Stimulated activated naive CD4-positive, alpha-beta T cell (primary cell): ENCODE measurements around the gene THRSP.
"Not testable (repeated sequence)": the region's sequence is repeated elsewhere in the genome, so short reads cannot be mapped to it uniquely, and the experiment has no call there.

Source experiments
- DNase-seq, 6 experiments: peaks; one replicate each; lab custom pipeline; 2025; lab: John Stamatoyannopoulos, UW

The THRSP gene

DNA sequence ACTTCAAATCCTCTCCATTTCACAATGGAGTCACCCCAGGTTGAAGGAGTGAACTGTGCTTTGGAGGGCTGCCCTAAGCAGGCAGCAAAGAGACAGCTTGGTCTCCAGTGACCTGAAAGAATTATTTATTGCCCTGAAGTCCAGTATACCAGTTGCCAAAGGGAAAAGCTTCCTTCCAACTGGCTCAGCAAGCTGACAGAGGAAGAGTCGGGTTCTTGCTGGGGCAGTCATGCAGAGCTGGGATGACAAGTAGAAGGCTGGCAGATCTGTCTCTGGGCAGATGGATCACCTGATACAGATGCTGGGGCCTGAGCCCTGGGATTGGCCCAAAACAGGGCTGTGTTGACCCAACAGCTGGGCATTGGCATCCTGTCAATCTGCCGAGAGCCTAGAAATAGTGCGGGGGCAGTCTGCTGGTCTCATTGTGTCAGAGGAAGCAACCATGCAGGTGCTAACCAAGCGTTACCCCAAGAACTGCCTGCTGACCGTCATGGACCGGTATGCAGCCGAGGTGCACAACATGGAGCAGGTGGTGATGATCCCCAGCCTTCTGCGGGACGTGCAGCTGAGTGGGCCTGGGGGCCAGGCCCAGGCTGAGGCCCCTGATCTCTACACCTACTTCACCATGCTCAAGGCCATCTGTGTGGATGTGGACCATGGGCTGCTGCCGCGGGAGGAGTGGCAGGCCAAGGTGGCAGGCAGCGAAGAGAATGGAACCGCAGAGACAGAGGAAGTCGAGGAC, at the start of gene THRSP:
Gene THRSP (plus strand): TSS at position 422 of the 742 bp plus-strand sequence. CDS start 21 bp downstream, at position 443.
- no peak for DNase-seq

DNA sequence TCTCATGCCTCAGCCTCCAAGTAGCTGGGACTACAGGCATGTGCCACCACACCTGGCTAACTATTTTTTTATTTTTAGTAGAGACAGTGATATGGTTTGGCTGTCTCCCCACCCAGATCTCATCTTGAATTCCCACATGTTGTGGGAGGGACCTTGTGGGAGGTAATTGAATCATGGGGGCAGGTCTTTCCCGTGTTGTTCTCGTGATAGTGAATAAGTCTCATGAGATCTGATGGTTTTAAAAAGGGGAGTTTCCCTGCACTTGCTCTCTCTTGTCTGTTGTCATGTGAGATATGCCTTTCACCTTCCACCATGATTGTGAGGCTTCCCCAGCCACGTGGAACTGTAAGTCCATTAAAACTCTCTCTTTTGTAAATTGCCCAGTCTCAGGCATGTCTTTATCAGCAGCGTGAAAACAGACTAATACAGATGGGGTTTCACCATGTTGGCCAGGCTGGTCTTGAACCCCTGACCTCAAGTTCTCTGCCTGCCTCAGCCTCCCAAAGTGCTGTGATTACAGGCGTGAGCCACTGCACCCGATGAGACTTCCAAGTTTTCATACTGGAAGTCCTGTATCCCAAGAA, 48.6 kb upstream of the THRSP start:
- DNase-seq, result not testable (repeated sequence)

GRCh38 chr11:78015878-78016277, 47.8 kb upstream of the THRSP start:
- no peak for DNase-seq

GRCh38 chr11:78019808-78020207, 43.9 kb upstream of the THRSP start:
- DNase-seq, result no peak

DNA sequence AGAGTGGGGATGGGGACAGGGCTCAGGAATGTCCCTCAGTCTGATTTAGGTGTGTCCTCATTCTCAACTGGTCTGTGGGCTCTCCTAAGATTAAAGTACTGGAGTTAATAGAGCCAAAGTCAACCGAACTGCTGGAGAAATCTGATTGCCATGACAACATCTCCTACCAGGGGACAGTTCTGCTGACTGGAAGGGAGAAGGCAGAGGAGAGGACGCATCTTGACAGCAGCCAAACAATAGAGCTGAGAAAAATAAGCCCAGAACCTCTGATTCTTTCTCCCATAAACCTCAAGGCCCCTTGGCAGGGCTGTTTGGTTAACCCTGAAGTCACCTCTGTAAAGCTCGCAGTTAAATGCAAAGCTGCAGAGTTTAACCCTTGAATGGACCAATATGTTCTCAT, 43.4 kb upstream of the THRSP start:
- no peak for DNase-seq

DNA sequence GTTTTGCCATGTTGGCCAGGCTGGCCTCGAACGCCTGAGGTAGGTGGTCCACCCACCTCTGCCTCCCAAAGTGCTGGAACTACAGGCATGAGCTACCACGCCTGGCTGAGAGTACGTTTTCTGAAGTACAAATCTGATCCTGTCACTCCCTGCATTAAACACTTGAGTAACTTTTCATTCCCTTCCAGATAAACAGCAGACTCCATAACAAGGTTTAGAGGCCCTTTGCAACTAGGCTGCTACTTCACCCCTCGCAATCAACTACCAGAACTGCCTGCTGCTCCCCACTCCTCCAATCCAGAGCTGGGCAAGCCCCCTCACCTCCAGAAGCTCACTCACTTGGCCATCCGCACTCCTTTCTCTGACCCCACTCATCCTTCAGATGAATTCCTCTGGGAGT, 42.0 kb upstream of the THRSP start:
- no peak for DNase-seq

GRCh38 chr11:78022397-78023396, 41.0 kb upstream of the THRSP start, which contains the start of gene KCTD14:
Gene KCTD14, minus strand, starts transcription at chr11:78023276. Its CDS starts 27 bp downstream, at chr11:78023249.
- DNase-seq, result no peak

GRCh38 chr11:78023426-78023825, 40.2 kb upstream of the THRSP start:
- no peak for DNase-seq

DNA sequence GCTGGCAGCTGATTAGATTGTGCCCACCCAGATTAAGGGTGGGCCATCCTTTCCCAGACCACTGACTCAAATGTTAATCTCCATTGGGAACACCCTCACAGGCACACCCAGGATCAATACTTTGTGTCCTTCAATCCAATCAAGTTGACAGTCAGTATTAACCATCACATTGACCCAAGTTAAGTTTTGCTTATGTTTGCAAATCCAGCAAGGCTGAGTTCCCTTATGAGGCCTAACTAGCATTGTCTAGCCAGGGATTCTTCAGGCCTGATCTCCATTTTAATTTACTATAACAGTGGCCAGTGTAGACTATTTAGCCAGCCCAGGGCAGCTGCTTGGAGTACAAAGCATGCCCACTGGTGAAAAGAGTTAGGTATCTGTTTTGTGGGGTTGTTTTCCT, 38.3 kb upstream of the THRSP start:
- no peak for DNase-seq

- DNase-seq, result no peak
Observed at GRCh38 chr11:78027759-78028158, 35.9 kb upstream of the THRSP start.

DNA sequence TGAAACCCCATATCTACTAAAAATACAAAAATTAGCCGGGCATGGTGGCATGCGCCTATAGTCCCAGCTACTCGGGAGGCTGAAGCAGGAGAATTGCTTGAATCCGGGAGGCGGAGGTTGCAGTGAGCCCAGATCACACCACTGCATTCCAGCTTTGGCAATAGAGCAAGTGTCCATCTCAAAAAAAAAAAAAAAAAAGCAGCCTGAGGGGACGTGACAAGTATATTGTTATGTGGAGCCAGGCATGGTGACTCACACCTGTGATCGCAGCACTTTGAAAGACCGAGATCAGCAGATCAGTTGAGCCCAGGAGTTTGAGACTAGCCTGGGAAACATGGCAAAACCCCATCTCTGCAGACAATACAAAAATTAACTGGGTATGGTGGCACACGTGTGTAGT, 35.2 kb upstream of the THRSP start:
- DNase-seq, result not testable (repeated sequence)

- DNase-seq, result no peak
Observed at GRCh38 chr11:78030429-78031325, 33.0 kb upstream of the THRSP start.

GRCh38 chr11:78031629-78032028, 32.0 kb upstream of the THRSP start:
- DNase-seq, result no peak

GRCh38 chr11:78032090-78032489, 31.6 kb upstream of the THRSP start:
- DNase-seq, result no peak

DNA sequence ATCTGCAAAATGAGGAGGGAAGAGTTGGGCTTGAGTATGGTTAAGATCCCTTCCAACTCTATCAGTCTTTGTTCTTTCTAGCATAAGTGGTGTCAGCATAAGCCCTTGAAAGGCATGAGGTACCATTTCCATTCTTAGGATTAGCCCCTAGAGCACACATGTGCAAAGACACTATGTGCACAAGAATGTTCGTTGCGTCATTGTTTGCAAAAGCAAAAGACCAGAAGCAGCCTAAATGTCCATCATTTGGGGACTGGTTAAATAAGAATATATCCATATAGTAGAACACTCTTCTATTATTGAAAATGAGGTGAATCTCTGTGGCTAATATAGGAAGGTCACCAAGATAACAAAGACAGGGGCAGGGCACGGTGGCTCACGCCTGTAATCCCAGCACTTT, 30.6 kb upstream of the THRSP start:
- DNase-seq, result no peak

GRCh38 chr11:78034623-78035022, 29.0 kb upstream of the THRSP start:
- DNase-seq, result no peak

DNA sequence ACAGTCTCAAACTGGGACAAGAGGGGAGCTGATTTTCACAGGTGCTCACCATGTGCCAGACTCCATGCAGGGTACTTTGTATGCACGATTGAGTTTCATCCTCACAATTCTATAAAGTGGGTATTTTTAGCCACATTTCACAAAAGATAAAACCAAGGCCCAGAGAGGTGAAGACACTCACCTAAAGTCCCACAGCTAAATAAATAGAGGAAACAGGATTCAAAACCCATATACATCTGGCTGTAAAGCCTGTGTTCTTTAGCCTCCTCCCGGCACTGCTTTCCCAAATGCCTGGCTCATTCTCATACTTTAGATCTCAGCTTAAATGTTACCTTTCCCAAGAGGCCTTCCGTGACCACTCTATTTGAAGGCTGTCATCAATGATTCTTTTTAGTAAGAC, 27.3 kb upstream of the THRSP start:
- DNase-seq, result no peak

DNA sequence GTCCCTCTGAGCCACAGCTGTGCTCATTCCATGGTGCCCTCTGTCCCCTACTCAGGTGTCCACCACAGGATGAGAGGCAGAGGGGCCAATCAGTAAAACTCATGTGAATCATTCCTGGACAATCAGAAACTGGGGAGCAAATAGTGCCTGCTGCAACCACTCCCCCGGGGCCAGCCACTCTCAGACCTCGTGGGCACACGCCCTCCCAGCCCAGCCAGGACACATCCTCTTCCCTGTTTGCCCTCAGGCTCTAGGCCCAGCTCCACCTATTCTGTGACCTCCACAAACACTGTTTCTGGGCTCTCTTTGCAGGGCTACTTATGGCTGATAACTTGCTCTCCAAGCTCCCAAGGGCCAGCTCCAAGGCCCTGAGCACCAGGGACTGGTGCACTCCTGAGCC, 26.6 kb upstream of the THRSP start:
- DNase-seq, result no peak

- no peak for DNase-seq
Observed at GRCh38 chr11:78037825-78038620, 25.6 kb upstream of the THRSP start.

DNA sequence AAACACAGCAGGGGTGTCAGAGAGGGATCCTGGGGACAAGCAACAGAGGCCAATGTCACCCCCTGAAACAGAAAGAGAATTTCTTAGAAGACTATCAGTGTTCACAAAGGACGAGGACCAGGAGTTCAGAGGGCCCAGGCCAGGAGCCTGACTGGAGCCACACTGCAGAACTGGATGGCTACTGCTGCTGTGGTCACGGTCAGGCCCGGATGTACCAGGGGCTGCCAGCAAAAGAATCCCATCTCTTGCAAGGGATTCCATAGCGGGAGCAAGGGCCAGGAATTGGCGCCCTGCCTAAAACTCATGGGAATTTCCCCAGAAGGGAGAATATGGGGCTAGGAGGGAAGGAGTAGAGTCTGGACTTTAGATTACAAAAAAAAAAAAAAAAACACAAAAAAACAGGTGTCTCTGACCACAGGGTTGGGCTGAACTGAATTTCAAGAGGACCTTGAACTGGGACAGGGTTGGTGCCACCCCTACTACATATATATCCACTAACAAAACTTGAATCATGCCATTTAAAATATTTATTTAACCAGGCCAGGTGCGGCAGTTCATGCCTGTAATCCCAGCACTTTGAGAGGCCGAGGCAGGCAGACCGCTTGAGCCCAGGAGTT, 24.9 kb upstream of the THRSP start:
- no peak for DNase-seq
